NT2/D1 (cell line): ENCODE results near the gene IFIT1B.

Experiments
- DNase-seq: peaks from one replicate; pipeline ENCODE4 v3.0.0-alpha.2; 2011; ENCODE audit warnings: low read depth, low spot score
- H3K27me3 ChIP-seq: 2 replicates; pipeline ENCODE4 v1.6.0; 2011; ENCODE audit warnings: mild to moderate bottlenecking; ENCODE audit not compliant: insufficient read length, insufficient read depth
- H3K36me3 ChIP-seq: 2 replicates; pipeline ENCODE4 v1.6.1; 2011; ENCODE audit warnings: mild to moderate bottlenecking, low read length, mixed read lengths; ENCODE audit not compliant: insufficient read depth, insufficient read length
- H3K4me1 ChIP-seq: 2 replicates; pipeline ENCODE4 v1.5.1; 2011; ENCODE audit not compliant: insufficient read depth, insufficient read length
- H3K4me3 ChIP-seq: 2 replicates; pipeline ENCODE4 v1.5.1; 2011; ENCODE audit warnings: low read depth; ENCODE audit not compliant: insufficient read length
- H3K9ac ChIP-seq: 2 replicates; pipeline ENCODE4 v1.6.0; 2011; ENCODE audit warnings: low read depth; ENCODE audit not compliant: insufficient read length
- H3K9me3 ChIP-seq: 2 replicates; pipeline ENCODE4 v1.5.1; 2011; ENCODE audit warnings: mild to moderate bottlenecking, low read length; ENCODE audit not compliant: insufficient read depth
- SUZ12 ChIP-seq: IDR thresholded peaks from 2 replicates; pipeline ENCODE4 v1.6.1; 2011; ENCODE audit not compliant: insufficient read length, insufficient read depth; ENCODE audit errors: extremely low read depth
- YY1 ChIP-seq: IDR thresholded peaks from 2 replicates; pipeline ENCODE4 v1.6.1; 2011; ENCODE audit not compliant: insufficient read length, insufficient read depth
- ZNF274 ChIP-seq: IDR thresholded peaks from 2 replicates; pipeline ENCODE4 v1.6.1; 2011; ENCODE audit warnings: mild to moderate bottlenecking, low read depth, low read length

The IFIT1B gene

GRCh38 chr10:89413398-89413912, 35.6 kb downstream of the IFIT1B start:
- Histone ChIP-seq H3K9ac (no peak overlapping the region), H3K9me3 (peaks cover 6% of the 10 kb centered on the region; the same call in 1 of the 2 replicates), H3K4me1 (no peaks in the 10 kb centered on the region), H3K36me3 (peaks cover 6% of the 10 kb centered on the region), H3K4me3 (no peak overlapping the region), H3K27me3 (peaks cover 20% of the 10 kb centered on the region)
- TF ChIP-seq SUZ12 = no peak
- no peak for TF ChIP-seq YY1
- TF ChIP-seq ZNF274 = no peak
- DNase-seq = no peak

GRCh38 chr10:89414146-89414878, 36.5 kb downstream of the IFIT1B start, which contains the start of gene IFIT5:
TSS of gene IFIT5 (plus strand) at chr10:89414568. CDS start at chr10:89414799, 231 bp downstream.
- no peak for DNase-seq
- peaks cover 6% of the 10 kb centered on the region for H3K36me3 ChIP-seq
- peak within 1 kb of the TSS; percentile 83 for H3K9ac ChIP-seq
- TF ChIP-seq YY1 (no peak), ZNF274 (no peak), SUZ12 (no peak)
- no peaks in the 10 kb centered on the region for H3K4me1 ChIP-seq
- peak within 1 kb of the TSS; percentile 59 for H3K4me3 ChIP-seq
- H3K27me3 ChIP-seq = peaks cover 20% of the 10 kb centered on the region
- H3K9me3 ChIP-seq = peaks cover 6% of the 10 kb centered on the region; the same call in 1 of the 2 replicates

GRCh38 chr10:89414879-89415821, 37.3 kb downstream of the IFIT1B start:
- peaks cover 6% of the 10 kb centered on the region for H3K36me3 ChIP-seq
- no peaks in the 10 kb centered on the region for H3K4me1 ChIP-seq
- H3K27me3 ChIP-seq = peaks cover 20% of the 10 kb centered on the region
- peak overlapping the region; percentile 59 for H3K4me3 ChIP-seq
- DNase-seq = no peak
- TF ChIP-seq ZNF274 (no peak), YY1 (no peak), SUZ12 (no peak)
- H3K9me3 ChIP-seq = peaks cover 6% of the 10 kb centered on the region; the same call in 1 of the 2 replicates
- peak overlapping the region; percentile 83 for H3K9ac ChIP-seq

- peaks cover 20% of the 10 kb centered on the region for H3K27me3 ChIP-seq
- H3K9me3 ChIP-seq = peaks cover 6% of the 10 kb centered on the region; the same call in 1 of the 2 replicates
- no peak overlapping the region for H3K4me3 ChIP-seq
- no peak for DNase-seq
- H3K9ac ChIP-seq = no peak overlapping the region
- H3K36me3 ChIP-seq = peaks cover 6% of the 10 kb centered on the region
- TF ChIP-seq ZNF274 (no peak), SUZ12 (no peak), YY1 (no peak)
- H3K4me1 ChIP-seq = no peaks in the 10 kb centered on the region
These were observed 38.6 kb downstream of the IFIT1B start for GRCh38 chr10:89416465-89416864.

- TF ChIP-seq YY1 (no peak), ZNF274 (no peak), SUZ12 (no peak)
- no peaks in the 10 kb centered on the region for H3K4me1 ChIP-seq
- DNase-seq = no peak
- H3K27me3 ChIP-seq = peaks cover 13% of the 10 kb centered on the region
- no peak overlapping the region for H3K9ac ChIP-seq
- H3K4me3 ChIP-seq = no peak overlapping the region
- no peaks in the 10 kb centered on the region for H3K9me3 ChIP-seq
- peaks cover 6% of the 10 kb centered on the region for H3K36me3 ChIP-seq
These were observed 41.7 kb downstream of the IFIT1B start for GRCh38 chr10:89419548-89419947.

GRCh38 chr10:89421018-89421476, 43.2 kb downstream of the IFIT1B start:
- H3K9ac ChIP-seq = no peak overlapping the region
- H3K27me3 ChIP-seq = peaks cover 2% of the 10 kb centered on the region
- no peaks in the 10 kb centered on the region for H3K4me1 ChIP-seq
- no peak for TF ChIP-seq SUZ12
- TF ChIP-seq ZNF274 = no peak
- TF ChIP-seq YY1 = no peak
- H3K4me3 ChIP-seq = no peak overlapping the region
- no peaks in the 10 kb centered on the region for H3K9me3 ChIP-seq
- DNase-seq = no peak
- peaks cover 6% of the 10 kb centered on the region for H3K36me3 ChIP-seq

GRCh38 chr10:89425000-89425399, 47.1 kb downstream of the IFIT1B start:
- TF ChIP-seq ZNF274 (no peak), SUZ12 (no peak), YY1 (no peak)
- no peak for DNase-seq
- no peaks in the 10 kb centered on the region for H3K4me1 ChIP-seq
- no peaks in the 10 kb centered on the region for H3K36me3 ChIP-seq
- no peaks in the 10 kb centered on the region for H3K9me3 ChIP-seq
- H3K4me3 ChIP-seq = no peak overlapping the region
- H3K9ac ChIP-seq = no peak overlapping the region
- no peaks in the 10 kb centered on the region for H3K27me3 ChIP-seq
